ENCODE data around the gene RHO. TPM values are rescaled to one million over a fixed set of nuclear protein-coding genes. Genes with fewer than 3 reads are reported as not detected.
"Not testable (repeated sequence)": the region's sequence is repeated elsewhere in the genome, so short reads cannot be mapped to it uniquely, and the experiment has no call there.

RHO gene
- total RNA-seq, 2 experiments from 2014 or later = not detected

- DNase-seq (no peak), ATAC-seq (no peak)
- Mint-ChIP-seq H3K36me3 (ENCODE audit: low read depth) (peaks cover 3% of the 10 kb centered on the region), H3K9me3 (no peaks in the 10 kb centered on the region), H3K4me1 (ENCODE audit: low read depth) (peaks cover 8% of the 10 kb centered on the region), H3K27me3 (no peaks in the 10 kb centered on the region), H3K4me3 (no peak overlapping the region), H3K27ac (no peak overlapping the region)
- ChIA-PET POLR2A (no interaction called here), CTCF (interaction anchor here (0.8 to 1.3 kb wide), 3 partner anchors 10 to 339 kb away, joined by 3 read pairs; no protein-coding TSS in a partner anchor)
- intact Hi-C loops (cut with micrococcal nuclease) = no loop called here
- no peak for TF ChIP-seq CTCF (IDR thresholded peaks at IDR 0.05)
Measured at GRCh38 chr3:129485721-129486663, 42.4 kb upstream of the RHO start.

GRCh38 chr3:129486664-129487035 lies 41.8 kb upstream of the RHO start:
- Mint-ChIP-seq H3K27me3 (no peaks in the 10 kb centered on the region), H3K4me1 (ENCODE audit: low read depth) (peaks cover 7% of the 10 kb centered on the region), H3K27ac (no peak overlapping the region), H3K9me3 (no peaks in the 10 kb centered on the region), H3K36me3 (ENCODE audit: low read depth) (peaks cover 3% of the 10 kb centered on the region), H3K4me3 (no peak overlapping the region)
- ATAC-seq (no peak), DNase-seq (no peak)
- no peak for TF ChIP-seq CTCF (IDR thresholded peaks at IDR 0.05)
- intact Hi-C loops (cut with micrococcal nuclease) = no loop called here
- CTCF ChIA-PET = interaction anchor here (1.3 kb wide), 1 partner anchor 338 kb away, joined by 3 read pairs; no protein-coding TSS in a partner anchor
- POLR2A ChIA-PET = no interaction called here

- ChIA-PET POLR2A (interaction anchor here (0.6 kb wide), 1 partner anchor 31 kb away, joined by 3 read pairs; no protein-coding TSS in a partner anchor), CTCF (interaction anchor here (1.3 kb wide), 1 partner anchor 338 kb away, joined by 3 read pairs; no protein-coding TSS in a partner anchor)
- ATAC-seq (no peak), DNase-seq (no peak)
- intact Hi-C loops (cut with micrococcal nuclease) = no loop called here
- no peaks in the 10 kb centered on the region for H3K27me3 Mint-ChIP-seq
- no peak overlapping the region for H3K27ac Mint-ChIP-seq
- TF ChIP-seq CTCF (IDR thresholded peaks at IDR 0.05) = no peak
- H3K4me1 Mint-ChIP-seq (ENCODE audit: low read depth) = no peaks in the 10 kb centered on the region
- no peaks in the 10 kb centered on the region for H3K9me3 Mint-ChIP-seq
- H3K4me3 Mint-ChIP-seq = no peak overlapping the region
- no peaks in the 10 kb centered on the region for H3K36me3 Mint-ChIP-seq (ENCODE audit: low read depth)
Measured at GRCh38 chr3:129487183-129487867, 41.1 kb upstream of the RHO start.

- intact Hi-C loops (cut with micrococcal nuclease); H3K36me3 Mint-ChIP-seq (ENCODE audit: low read depth); ATAC-seq; H3K9me3 Mint-ChIP-seq; CTCF ChIA-PET; DNase-seq; H3K4me3 Mint-ChIP-seq; H3K4me1 Mint-ChIP-seq (ENCODE audit: low read depth); H3K27ac Mint-ChIP-seq; H3K27me3 Mint-ChIP-seq: not testable (repeated sequence)
- POLR2A ChIA-PET = interaction anchor here (0.6 kb wide), 1 partner anchor 32 kb away, joined by 3 read pairs; no protein-coding TSS in a partner anchor
Measured at GRCh38 chr3:129487868-129488335, 40.5 kb upstream of the RHO start.

GRCh38 chr3:129489258-129489657 lies 39.2 kb upstream of the RHO start:
- H3K27ac Mint-ChIP-seq; intact Hi-C loops (cut with micrococcal nuclease); POLR2A ChIA-PET; H3K9me3 Mint-ChIP-seq; H3K36me3 Mint-ChIP-seq (ENCODE audit: low read depth); H3K27me3 Mint-ChIP-seq; H3K4me3 Mint-ChIP-seq; ATAC-seq; DNase-seq; H3K4me1 Mint-ChIP-seq (ENCODE audit: low read depth): not testable (repeated sequence)
- CTCF ChIA-PET = interaction anchor here (1.4 to 2.3 kb wide), 6 partner anchors 65 to 445 kb away, joined by 3 to 9 read pairs (median 6); no protein-coding TSS in a partner anchor

Measured in activated CD8-positive, alpha-beta T cell treated with anti-CD3 and anti-CD28 coated beads for 36 hours (primary cell).